ENCODE data around the gene CALR3.

GRCh38 chr19:16524991-16525734, 29.2 kb upstream of the CALR3 start:
- TF ChIP-seq, protein P1, sequence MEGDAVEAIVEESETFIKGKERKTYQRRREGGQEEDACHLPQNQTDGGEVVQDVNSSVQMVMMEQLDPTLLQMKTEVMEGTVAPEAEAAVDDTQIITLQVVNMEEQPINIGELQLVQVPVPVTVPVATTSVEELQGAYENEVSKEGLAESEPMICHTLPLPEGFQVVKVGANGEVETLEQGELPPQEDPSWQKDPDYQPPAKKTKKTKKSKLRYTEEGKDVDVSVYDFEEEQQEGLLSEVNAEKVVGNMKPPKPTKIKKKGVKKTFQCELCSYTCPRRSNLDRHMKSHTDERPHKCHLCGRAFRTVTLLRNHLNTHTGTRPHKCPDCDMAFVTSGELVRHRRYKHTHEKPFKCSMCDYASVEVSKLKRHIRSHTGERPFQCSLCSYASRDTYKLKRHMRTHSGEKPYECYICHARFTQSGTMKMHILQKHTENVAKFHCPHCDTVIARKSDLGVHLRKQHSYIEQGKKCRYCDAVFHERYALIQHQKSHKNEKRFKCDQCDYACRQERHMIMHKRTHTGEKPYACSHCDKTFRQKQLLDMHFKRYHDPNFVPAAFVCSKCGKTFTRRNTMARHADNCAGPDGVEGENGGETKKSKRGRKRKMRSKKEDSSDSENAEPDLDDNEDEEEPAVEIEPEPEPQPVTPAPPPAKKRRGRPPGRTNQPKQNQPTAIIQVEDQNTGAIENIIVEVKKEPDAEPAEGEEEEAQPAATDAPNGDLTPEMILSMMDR (IDR thresholded peaks at IDR 0.05) = no peak
- TF ChIP-seq POLR2A (IDR thresholded peaks at IDR 0.05) = no peak
